Fibroblast of pulmonary artery (primary cell): ENCODE results near the gene KRTAP10-12.

ENCODE experiments used
- DNase-seq: peaks from one replicate; pipeline ENCODE4 v3.0.0-alpha.2; 2010; ENCODE audit warnings: low read depth
- H3K4me3 ChIP-seq: replicated peaks from 2 replicates; pipeline ENCODE4 v1.5.1; 2011; ENCODE audit warnings: low read depth, mild to moderate bottlenecking, control low read depth, low read length, moderate library complexity
- CTCF ChIP-seq: IDR thresholded peaks from 2 replicates; pipeline ENCODE4 v1.5.1; 2011; ENCODE audit warnings: mild to moderate bottlenecking, control low read depth, low read length, inconsistent platforms; ENCODE audit errors: missing control alignments

Gene KRTAP10-12

GRCh38 chr21:44724196-44724595, 27.2 kb downstream of the KRTAP10-12 start:
- DNase-seq = no peak
- TF ChIP-seq CTCF = no peak
- no peak overlapping the region for H3K4me3 ChIP-seq

GRCh38 chr21:44724926-44725325, 28.0 kb downstream of the KRTAP10-12 start:
- no peak for DNase-seq
- no peak for TF ChIP-seq CTCF
- no peak overlapping the region for H3K4me3 ChIP-seq

- H3K4me3 ChIP-seq = no peak overlapping the region
- no peak for DNase-seq
- no peak for TF ChIP-seq CTCF
Observed at GRCh38 chr21:44726826-44727225, 29.9 kb downstream of the KRTAP10-12 start.

GRCh38 chr21:44727321-44727720, 30.3 kb downstream of the KRTAP10-12 start:
- no peak for DNase-seq
- no peak for TF ChIP-seq CTCF
- no peak overlapping the region for H3K4me3 ChIP-seq

GRCh38 chr21:44727757-44728156, 30.8 kb downstream of the KRTAP10-12 start:
- DNase-seq = no peak
- TF ChIP-seq CTCF = no peak
- H3K4me3 ChIP-seq = no peak overlapping the region

GRCh38 chr21:44728716-44729115, 31.7 kb downstream of the KRTAP10-12 start:
- no peak overlapping the region for H3K4me3 ChIP-seq
- TF ChIP-seq CTCF = no peak
- DNase-seq = no peak

- no peak for TF ChIP-seq CTCF
- no peak overlapping the region for H3K4me3 ChIP-seq
- no peak for DNase-seq
Observed at GRCh38 chr21:44729336-44730027, 32.5 kb downstream of the KRTAP10-12 start.
